HG03175 (cell line): ENCODE measurements around the gene CD70.
"Not testable (repeated sequence)": the region's sequence is repeated elsewhere in the genome, so short reads cannot be mapped to it uniquely, and the experiment has no call there.

ENCODE experiments used
- ATAC-seq: cut with Tn5 transposase; IDR thresholded peaks from one replicate; pipeline ENCODE4 v1.9.1; 2021; ENCODE audit warnings: mild to moderate bottlenecking, moderate library complexity; ENCODE audit not compliant: unreplicated experiment

Gene CD70, protein sequence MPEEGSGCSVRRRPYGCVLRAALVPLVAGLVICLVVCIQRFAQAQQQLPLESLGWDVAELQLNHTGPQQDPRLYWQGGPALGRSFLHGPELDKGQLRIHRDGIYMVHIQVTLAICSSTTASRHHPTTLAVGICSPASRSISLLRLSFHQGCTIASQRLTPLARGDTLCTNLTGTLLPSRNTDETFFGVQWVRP

DNA sequence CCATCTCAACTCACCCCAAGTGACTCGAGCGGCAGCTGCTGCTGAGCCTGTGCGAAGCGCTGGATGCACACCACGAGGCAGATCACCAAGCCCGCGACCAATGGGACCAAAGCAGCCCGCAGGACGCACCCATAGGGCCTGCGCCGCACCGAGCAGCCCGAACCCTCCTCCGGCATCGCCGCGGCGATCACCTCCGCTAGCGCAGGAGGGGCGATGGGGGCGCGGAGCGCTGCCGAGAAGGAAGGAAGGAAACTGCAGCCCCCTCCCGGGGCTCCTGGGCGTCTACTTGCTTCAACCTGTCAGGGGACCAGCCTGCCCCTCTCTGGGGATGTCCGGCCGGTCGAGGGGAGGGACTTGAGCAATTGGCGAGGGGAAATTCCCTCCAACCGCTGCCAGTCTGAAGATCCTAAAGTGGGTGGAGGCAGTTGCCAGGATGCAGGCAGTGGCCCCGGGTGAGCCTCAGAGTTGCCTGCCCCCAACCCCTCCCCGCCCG is at the start of gene CD70:
TSS of gene CD70 (minus strand) at position 324 of the 493 bp plus-strand sequence. CDS start at position 176, 148 bp downstream.
- peak; percentile 53 for ATAC-seq

DNA sequence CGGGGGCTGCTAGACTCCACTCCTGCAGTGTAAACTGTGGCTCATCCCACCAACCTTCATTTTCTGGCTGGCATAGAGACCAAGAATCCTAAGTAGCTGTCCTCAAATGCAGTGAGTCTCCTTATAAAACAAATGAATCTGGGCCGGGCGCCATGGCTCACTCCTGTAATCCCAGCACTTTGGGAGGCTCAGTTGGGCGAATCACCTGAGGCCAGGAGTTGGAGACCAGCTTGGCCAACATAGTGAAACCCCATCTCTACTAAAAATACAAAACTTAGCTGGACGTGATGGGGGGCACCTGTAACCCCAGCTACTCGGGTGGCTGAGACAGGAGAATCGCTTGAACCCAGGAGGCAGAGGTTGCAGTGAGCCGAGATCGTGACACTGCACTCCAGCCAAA is 49.4 kb upstream of the CD70 start:
- ATAC-seq = not testable (repeated sequence)

DNA sequence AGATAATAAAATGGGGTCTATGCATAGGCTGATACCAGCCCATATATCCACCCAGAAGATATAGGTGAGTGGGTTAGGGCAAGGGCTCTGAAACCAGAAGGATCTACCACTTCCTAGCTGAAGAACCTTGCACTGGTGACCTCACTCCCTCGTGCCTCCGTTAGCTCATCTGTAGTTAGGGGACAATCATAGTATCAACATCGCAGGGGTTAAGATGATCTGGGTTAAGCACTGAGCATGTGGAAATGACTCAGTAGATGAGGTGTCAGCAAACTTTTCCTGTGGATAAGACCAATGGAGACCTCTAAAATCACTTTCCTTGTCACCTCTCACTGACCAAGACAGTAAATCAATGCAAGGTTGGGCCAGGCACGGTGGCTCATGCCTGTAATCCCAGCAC is 48.5 kb upstream of the CD70 start:
- no peak for ATAC-seq

DNA sequence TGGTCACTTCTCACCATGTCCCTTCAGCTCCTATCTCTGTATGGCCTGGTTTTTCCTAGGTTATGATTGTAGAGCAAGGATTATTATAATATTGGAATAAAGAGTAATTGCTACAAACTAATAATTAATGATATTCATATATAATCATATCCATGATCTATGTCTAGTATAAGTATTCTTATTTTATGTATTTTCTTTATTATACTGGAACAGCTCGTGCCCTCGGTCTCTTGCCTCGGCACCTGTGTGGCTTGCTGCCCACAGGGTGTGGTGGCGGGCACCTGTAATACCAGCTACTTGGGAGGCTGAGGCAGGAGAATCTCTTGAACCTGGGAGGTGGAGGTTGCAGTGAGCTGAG is 42.5 kb upstream of the CD70 start:
- ATAC-seq = not testable (repeated sequence)

DNA sequence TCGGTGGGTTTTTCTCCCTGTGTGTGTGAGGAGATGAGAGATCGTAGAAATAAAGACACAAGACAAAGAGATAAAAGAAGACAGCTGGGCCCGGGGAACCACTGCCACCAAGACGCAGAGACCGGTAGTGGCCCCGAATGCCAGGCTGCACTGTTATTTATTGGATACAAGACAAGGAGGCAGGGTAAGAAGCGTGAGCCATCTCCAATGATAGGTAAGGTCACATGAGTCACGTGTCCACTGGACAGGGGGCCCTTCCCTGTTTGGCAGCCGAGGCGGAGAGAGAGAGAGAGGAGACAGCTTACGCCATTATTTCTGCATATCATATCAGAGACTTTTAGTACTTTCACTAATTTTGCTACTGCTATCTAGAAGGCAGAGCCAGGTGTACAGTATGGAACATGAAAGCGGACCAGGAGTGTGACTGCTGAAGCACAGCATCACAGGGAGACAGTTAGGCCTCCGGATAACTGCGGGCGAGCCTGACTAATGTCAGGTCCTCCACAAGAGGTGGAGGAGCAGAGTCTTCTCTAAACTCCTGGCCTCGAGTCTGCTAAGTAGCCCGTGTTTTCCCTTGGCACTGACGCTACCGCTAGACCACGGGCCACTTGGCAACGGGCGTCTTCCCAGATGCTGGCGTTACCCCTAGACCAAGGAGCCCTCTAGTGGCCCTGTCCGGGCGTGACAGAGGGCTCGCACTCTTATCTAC is 42.0 kb upstream of the CD70 start:
- ATAC-seq = not testable (repeated sequence)

DNA sequence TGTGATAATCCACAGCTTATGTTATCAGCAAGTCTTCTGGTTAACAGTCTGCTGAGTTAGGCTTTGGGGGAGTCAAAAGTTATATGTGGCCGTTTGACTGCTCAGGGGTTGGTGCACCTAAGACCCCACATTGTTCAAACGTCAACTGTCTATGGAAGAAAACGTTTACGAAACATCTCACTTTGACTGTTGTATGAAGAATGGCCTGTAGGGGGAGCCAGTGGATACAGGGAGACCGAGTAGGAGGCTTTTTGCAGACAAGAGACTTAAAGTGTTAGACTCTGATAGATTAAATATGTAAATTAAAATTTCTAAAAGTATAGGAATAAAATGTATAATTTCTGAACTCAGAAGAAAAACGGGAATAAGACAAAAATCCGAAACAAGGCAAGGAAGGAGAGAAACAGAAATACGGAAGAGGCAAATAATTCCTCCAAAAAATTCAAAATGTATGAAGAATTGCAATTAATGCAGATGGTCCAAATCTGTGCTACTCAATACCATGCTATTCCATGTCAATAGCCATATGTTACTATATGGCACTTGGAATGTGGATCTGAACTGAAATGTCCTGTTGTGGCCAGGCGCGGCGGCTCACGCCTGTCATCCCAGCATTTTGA is 41.2 kb upstream of the CD70 start:
- ATAC-seq = no peak

DNA sequence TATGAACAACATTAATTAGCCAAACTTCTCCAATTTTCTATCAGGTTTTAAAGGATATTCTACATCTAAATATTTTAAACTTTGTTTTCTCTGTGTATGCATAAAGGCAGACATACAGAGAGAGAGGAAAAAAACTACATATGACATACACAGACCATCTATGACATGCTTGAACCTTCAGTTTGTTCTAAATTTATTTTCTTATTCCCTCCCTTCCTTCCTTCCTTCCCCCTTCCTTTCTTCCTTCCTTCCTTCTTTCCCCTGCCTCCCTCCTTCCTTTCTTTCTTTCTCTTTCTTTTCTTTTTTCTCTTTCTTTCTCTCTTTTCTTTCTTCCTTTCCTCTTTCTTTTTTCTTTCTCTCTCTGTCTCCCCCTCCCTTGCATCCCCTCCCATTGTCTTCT is 35.8 kb upstream of the CD70 start:
- ATAC-seq = no peak

DNA sequence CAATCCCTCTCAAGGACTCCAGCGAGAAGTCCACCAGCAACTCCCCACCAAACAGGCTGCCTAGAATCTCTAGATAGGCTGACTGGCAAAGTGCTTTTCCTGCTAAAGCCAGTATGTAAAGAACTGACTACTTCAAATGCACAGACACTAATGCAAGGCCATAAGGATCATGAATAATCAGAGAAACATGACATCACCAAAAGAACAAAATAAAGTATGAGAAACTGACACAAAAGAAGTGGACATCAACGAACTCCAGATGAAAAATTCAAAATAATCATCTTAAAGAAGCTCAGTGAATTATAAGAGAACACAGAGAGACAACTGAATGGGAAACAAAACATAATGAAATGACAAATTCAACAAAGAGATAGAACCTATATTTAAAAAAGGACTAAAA is 26.4 kb upstream of the CD70 start:
- no peak for ATAC-seq

DNA sequence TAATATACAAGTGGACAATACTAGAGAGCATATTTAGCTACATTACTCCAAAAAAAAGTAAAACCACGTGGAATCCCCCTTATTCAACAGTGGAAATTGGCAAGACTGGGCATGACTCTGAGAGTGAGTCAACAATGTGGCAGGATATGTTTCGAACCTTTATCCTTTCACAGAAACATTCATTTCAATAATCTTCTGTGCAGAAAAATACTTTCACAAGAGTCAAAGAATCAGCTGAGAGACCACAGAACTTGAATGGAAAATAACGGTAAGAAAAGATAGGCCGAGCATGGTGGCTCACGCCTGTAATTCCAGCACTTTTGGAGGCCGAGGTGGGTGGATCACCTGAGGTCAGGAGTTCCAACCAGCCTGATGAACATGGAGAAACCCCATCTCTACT is 25.1 kb upstream of the CD70 start:
- no peak for ATAC-seq

DNA sequence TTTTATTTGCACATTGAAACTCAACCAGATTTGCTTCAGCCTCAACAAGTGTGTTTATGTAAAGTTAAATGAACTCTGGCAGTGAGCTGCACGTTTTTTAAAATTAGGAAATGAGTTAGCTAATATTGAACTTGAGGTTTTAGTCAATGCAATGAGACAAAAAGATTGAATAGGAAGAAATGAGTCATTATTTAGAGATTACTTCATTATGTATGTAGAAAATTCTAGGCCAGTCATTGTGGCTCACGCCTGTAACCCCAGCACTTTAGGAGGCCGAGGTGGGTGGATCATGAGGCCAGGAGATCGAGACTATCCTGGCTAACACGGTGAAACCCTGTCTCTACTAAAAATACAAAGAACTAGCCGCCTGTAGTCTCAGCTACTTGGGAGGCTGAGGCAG is 22.8 kb upstream of the CD70 start:
- no peak for ATAC-seq

DNA sequence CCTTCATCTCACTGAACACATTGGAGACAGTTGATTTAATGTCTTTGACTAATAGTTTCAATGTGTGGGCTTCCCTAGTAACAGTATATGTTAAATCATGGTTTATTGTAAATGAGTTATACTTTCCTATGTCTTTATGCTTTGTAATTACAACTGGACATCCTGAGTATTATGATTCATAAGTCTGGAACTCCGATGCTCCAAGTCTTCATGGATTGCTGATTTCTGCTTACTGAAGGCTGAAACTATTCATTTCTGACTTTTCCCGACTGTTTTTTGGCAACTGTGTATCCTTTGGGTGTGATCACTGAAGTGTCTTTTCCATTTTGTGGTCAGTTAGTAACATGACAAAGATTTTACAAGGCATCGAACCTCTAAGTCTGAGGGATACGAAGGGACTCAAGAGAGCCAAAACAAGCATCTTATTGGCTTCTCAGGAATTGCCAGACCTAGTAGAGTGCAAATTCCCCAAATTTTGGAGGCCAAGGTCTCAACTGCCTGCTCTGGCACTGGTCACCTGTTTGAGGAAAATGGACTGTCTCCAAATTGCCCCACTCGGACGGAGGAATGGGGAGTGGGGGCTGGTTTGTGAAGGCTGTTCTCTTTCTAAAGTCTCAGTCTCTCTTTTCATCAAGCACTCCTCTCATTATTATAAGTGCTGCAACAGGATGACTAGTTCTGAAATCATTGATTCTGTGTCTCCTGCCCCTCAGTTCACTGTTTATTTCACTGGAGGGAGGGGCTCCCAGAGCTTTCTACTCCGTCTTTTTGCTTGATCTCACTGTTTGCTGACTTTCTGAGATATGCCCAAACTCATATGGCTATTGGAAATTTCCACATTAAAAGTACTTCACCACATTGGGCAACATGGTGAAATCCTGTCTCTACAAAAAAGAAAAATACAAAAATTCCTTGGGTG is 20.2 kb upstream of the CD70 start:
- no peak for ATAC-seq

DNA sequence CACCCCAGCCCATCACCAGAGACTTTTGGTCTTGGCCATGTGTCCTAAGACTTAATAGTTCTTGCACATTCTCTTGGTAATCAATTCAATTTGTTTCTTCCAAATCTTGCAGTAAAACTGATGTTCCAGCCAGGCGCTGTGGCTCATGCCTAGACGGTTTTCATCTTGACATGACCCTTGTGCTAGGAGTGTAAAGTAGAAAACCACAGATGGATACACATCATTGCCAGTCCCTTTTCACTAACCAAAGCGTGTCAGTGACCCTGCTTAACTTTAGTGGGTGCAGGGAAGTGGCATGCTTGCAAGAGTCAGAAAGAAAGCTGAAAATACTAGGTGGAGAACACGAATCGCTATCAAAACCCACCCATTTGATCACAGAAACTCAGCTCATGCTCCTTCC is 18.0 kb upstream of the CD70 start:
- no peak for ATAC-seq

DNA sequence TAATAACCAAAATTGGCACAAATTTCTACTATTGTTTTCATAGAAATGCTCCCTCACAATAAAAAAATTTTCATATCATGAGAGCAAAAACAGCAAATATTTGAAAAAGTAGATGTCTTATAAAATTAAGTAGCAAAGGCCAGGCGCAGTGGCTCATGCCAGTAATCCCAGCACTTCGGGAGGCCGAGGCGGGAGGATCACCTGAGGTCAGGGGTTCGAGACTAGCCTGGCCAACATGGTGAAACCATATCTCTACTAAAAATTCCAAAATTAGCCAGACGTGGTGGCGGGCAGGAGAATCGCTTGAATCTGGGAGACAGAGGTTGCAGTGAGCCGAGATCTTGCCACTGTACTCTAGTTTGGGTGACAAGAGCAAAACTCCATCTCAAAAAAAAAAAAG is 17.2 kb upstream of the CD70 start:
- not testable (repeated sequence) for ATAC-seq

DNA sequence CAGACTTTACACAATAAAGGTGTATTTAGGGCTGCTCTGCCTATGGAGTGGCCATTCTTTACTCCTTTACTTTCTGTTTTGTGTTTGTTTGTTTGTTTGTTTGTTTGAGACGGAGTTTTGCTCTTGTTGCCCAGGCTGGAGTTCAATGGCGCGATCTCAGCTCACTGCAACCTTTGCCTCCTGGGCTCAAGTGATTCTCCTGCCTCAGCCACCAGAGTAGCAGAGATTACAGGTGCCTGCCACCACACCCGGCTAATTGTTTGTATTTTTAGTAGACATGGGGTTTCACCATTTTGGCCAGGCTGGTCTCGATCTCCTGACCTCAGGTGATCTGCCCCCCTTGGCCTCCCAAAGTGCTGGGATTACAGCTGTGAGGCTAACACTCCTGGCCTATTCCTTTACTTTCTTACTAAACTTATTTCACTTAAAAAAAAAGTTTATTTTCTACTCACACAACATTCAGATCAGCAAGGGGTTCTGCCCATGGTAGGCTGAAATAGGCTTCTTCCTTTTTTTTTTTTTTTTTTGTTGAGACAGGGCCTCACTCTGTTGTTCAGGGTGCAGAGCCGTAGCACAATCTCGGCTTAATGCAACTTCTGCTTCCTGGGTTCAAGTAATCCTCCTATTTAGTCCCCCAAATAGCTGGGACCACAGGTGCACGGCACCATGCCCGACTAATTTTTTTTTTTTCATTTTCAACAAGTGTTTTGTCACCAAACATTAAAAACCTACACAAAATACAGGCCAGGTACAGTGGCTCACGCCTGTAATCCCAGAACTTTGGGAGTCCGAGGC is 15.5 kb upstream of the CD70 start:
- ATAC-seq = not testable (repeated sequence)

DNA sequence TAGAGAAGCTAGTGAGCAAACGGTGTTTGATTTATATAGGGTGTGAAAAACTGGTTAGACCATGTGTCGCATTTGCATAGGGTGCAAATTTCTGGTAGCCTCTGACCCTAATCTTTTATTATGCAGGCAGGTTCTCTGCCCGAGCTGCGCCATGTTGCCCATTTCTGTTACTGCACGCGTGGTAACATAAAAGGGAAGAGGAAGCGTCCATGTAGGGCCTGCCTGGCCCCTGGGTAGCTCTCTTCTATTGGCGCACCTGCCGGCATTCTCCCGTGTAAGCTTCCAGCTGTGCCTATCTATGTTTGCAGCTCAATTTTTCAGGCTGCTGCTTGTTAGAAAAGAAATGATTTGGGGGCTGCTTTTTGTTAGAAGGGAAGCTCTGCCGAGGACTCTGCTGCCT is 14.0 kb upstream of the CD70 start:
- no peak for ATAC-seq

DNA sequence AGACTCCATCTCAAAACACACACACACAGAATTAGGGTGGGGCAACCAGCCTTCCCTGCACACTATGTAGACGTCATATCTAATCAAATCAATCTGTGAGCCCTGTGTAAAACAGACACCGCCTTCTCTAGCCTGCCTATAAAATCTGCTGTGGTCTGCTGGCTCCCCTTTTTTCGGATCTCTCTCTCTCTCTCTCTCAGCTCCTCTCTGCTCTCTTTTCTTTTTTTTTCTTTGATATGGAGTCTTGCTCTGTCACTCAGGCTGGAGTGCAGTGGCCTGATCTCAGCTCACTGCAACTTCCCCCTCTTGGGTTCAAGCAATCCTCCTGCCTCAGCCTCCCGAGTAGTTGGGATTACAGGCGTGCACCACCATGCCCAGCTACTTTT is 11.8 kb upstream of the CD70 start:
- no peak for ATAC-seq

DNA sequence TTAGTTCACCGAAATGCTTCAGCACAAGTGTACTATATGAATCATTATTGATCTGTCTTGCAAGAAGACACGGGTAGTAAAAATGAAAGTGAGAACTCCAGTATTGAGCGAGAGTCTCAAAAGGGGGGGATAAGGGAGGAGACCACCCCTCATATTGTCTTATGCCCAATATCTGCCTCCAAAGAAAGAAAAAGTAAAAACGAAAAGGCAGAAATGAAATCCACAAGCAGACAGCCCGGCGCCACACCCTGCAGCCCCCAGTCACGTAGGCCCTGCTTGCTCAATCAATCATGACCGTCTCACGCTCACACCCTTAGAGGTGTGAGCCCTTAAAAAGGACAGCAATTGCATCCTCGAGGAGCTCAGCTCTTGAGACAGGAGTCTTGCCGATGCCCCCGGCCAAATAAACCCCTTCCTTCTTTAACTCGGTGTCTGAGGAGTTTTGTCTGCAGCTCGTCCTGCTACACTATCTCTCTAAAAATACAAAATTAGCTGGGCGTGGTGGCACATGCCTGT is 10.6 kb upstream of the CD70 start:
- peak; percentile 76 for ATAC-seq

DNA sequence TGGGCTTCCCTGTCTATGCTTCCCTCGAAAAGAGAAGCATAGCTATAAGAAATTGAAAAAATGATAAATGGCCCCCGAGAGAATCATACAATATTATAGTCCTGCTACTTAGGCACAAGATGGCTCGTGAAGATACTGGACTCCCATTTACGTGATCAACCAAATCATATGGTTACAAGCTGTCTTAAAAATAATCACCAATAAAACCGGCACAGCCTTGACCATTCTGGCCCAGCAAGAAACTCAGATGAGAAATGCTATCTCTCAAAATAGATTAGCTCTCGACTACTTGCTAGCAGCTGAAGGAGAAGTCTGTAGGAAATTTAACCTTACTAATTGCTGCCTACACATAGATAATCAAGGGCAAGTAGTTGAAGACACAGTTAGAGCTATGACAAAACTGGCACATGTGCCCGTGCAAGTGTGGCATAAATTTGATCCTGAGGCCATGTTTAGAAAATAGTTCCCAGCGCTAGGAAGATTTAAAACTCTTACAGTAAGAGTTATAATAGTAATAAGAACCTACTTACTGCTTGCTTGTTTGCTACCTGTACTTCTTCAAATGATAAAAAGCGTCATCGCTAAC is 10.1 kb upstream of the CD70 start:
- not testable (repeated sequence) for ATAC-seq

DNA sequence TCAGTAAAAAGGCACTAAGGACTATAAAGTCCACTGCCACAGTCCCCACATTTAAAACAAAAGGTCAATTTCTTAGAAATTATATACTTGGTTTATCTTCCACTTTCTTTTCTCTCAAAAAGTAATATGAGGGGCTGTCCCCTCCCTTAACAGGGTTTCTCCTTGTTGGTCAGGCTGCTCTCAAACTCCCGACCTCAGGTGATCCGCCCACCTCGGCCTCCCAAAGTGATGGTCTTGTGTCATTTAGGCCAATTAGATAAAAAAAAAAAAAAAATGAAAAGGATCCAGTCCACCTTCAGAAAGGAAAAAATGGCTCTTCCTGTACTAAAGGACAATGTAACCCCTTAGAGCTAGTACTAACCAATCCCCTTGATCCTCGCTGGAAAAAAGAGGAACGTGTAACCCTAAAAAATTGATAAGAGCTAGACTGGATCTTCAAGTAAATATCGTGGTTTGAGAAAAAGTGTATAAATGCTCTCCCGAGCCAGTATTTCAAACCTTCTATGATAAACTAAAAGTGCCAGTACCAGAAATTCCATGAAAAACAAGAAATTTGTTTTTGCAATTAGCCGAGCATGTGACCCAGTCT is 9.0 kb upstream of the CD70 start:
- ATAC-seq = no peak
